Mammary epithelial cell (primary cell): ENCODE measurements around the gene C4orf36.

Experiments used
- EZH2 ChIP-seq: IDR thresholded peaks from 2 replicates; pipeline ENCODE4 v1.6.1; 2012; ENCODE audit warnings: low read length, inconsistent platforms, borderline replicate concordance
- TF ChIP-seq, protein P1 (sequence below), 2 donors: IDR thresholded peaks in 1 of 2; conservative IDR thresholded peaks in 1 of 2; 2 replicates each; pipeline ENCODE4 v1.5.1; 2011 to 2012; ENCODE audit warnings: inconsistent platforms in 2 of 2, low read length in 2 of 2, mild to moderate bottlenecking in 2 of 2, control low read depth in 1 of 2, low read depth in 1 of 2; ENCODE audit not compliant: insufficient read depth in 1 of 2; ENCODE audit errors: extremely low read depth in 1 of 2

DNA sequence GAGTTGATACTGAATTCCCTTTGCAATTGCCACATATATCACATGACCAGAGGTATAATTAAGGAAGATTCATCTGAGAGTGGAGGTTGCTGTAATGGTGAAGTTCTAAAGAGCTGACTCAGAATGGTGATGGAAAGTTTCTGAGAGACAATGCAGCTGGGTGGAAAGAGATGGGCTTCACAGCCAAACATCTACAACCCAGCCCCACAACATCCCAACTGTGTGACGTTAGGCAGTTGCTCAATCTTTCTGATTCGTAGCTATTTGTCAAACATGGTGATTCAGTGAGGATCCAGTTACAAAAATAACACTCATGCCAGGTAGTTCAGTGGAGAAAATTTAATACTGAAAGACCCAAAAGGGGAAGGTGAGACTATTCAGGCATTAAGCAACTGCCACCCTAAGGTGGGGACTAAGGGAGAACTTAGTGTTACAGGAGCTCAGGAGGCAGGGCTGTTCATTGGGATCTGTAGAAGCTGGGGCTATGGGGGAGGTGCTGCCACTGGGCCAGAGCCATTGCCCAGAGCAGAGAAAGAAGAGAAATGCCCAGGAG, 35.7 kb upstream of the C4orf36 start:
- no peak for TF ChIP-seq EZH2
- TF ChIP-seq, protein P1, sequence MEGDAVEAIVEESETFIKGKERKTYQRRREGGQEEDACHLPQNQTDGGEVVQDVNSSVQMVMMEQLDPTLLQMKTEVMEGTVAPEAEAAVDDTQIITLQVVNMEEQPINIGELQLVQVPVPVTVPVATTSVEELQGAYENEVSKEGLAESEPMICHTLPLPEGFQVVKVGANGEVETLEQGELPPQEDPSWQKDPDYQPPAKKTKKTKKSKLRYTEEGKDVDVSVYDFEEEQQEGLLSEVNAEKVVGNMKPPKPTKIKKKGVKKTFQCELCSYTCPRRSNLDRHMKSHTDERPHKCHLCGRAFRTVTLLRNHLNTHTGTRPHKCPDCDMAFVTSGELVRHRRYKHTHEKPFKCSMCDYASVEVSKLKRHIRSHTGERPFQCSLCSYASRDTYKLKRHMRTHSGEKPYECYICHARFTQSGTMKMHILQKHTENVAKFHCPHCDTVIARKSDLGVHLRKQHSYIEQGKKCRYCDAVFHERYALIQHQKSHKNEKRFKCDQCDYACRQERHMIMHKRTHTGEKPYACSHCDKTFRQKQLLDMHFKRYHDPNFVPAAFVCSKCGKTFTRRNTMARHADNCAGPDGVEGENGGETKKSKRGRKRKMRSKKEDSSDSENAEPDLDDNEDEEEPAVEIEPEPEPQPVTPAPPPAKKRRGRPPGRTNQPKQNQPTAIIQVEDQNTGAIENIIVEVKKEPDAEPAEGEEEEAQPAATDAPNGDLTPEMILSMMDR (conservative IDR thresholded peaks at IDR 0.05 in 1 of 2, IDR thresholded peaks at IDR 0.05 in 1 of 2; ENCODE audit: extremely low read depth in 1 of 2, insufficient read depth in 1 of 2, low read depth in 1 of 2, low read length in 2 of 2): no peak
